ENCODE results near the gene PLCD1.

Gene PLCD1

DNA sequence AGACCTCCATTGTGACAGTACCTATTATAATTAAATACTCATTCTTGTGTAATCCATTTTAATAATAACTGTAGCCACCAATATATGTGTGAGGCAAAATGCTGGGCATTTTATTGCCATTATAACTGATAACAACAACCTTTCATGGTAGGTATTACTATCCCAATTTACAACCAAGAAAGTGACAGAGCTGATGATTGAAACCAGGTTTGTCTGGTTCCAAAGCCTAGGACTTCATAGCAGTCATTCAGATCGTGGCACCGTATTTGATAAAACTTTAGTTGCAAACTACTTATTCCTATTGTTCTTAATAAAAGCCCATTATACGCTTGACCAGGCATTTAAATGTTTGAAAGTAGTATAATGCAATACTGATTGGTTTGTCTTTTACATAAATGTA, 65.3 kb downstream of the PLCD1 start:
- no peak for DNase-seq (ENCODE audit: low read depth, low spot score)

GRCh38 chr3:37963635-37964034, 65.8 kb downstream of the PLCD1 start:
- DNase-seq (ENCODE audit: low read depth, low spot score), result no peak

- DNase-seq (ENCODE audit: low read depth, low spot score), result no peak
Observed at GRCh38 chr3:37963016-37963415, 66.4 kb downstream of the PLCD1 start.

DNA sequence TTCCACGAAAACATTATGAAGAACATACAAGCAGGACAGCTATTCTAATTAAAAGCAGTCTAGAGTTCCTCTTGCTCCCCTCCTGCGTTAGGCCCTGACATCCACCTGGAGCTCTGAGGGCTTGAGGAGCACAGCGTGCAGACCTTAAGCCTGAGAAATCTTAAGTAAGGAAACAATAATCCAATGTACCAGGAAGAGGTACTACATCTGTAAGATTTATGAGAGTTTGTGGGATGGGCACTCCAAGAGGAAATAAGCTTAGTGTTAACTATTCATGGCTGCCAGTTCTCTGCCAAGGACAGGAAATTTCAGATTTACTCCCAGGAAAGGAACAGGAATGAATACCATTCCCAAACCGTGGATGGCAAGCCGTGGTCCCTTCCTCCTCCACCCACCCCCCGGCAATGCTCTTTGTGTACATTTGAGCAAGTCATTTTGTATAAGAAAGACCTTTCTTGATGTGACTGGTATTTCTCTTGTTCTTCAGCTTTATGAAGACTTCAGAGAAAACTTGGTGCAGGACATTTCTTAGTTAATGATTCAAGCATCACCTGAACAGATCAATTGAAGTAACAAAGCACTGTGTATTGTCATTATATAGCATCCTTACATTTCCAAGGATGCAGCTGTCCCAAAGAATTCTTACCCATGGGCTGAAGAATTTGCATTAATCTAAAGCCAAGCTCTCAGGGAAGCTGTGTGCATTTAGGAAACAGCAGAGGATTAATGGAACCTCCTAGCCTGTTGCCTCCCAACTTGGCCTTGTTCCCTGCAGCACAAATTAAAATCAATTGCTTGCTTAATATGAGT, 67.6 kb downstream of the PLCD1 start:
- no peak for DNase-seq (ENCODE audit: low read depth, low spot score)

DNA sequence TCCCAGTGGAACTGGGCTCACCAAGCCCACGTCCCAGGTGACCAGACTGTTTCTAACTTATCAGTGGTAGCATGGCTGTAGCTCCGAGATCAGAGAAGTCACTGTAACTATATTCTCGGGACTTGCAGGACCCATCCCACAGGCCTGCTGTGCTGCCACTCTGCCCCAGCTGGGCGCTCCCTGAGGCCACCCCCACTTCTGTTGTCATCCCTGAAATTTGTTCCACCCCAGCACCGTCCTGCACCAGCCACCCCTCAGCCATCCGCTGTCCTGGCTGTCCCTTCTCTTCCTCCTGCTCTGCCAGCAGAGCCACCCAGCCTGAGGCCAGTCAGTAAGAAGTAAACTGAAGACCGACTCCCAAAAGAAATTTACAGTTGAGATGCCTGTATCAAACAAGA, 71.9 kb downstream of the PLCD1 start:
- DNase-seq (ENCODE audit: low read depth, low spot score), result no peak

All from ELF-1 (cell line).